G401 (cell line): ENCODE results near the gene SLC9A3. TPM values are rescaled to one million over a fixed set of nuclear protein-coding genes. Genes with fewer than 3 reads are reported as not detected.

ENCODE experiments used
- DNase-seq: peaks from one replicate; pipeline ENCODE4 v3.0.0-alpha.2; 2015; ENCODE audit warnings: low spot score
- in situ Hi-C: cut with HindIII; loops from 2 replicates; pipeline ENCODE4 v1.10.0; 2016; ENCODE audit warnings: low sequenced_read_pairs, mixed read lengths
- total RNA-seq: library from RNA; depleted of rRNA; stranded (reverse); fragments of >200 nt; shearing (Covaris generic); gene quantifications from 2 replicates; pipeline ENCODE4 v1.2.3, GENCODE V29; 2014

Gene SLC9A3
- total RNA-seq, 1 experiment from 2014 or later: 5.1 TPM

DNA sequence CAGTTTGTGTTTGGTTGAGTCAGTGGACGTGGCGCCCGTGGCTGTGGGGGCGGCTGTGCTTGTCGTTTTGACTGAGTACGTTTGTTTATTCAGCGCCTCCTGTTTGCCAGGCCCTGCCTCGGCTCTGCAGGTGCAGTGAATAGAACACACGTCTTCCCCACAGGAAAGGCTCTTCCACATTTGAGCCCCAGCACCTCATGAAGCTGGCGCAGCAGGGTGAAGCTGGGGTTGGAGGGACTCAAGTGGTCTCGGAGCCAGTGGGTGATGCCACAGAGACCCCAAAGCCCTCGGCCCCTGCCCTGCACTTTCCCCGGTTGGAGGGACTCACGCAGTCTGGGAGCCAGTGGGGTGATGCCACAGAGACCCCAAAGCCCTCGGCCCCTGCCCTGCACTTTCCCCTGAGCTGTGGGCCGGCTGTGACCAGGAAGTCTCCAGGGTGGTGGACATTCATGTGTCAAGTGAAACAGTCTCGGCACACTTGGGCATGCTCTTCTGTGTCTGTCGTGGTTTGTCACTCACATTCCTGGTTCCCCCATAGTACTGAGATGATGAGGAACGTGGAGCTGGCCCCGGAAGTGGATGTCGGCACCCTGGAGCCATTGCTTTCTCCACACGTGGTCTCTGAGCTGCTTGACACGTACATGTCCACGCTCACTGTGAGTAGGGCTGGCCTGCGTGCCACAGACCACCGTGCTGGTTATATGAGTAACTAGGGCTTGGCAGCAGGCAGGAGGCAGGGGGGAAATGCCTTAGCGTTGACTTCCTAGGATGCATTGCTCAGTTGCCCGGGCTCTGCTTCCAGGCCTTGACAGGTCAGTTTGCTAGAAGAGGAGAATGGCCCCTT, 67.7 kb downstream of the SLC9A3 start:
- in situ Hi-C loops: no loop called here
- DNase-seq: no peak

DNA sequence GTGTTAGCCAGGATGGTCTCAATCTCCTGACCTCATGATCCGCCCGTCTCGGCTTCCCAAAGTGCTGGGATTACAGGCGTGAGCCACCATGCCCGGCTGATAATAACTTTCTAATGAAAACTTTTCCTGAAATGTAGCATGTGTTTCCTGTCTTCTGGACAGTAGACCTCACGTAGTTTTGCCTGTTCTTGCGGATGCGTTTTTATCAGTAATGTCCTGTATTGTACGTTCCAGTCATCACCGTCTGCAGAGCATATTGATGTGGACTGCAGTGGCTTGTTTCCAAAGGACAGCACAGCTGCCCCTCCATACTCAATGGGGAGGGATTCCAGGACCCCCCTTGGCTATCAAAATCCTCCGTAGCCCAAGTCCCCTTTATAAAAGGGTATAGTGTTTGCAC, 68.4 kb downstream of the SLC9A3 start:
- DNase-seq: no peak

DNA sequence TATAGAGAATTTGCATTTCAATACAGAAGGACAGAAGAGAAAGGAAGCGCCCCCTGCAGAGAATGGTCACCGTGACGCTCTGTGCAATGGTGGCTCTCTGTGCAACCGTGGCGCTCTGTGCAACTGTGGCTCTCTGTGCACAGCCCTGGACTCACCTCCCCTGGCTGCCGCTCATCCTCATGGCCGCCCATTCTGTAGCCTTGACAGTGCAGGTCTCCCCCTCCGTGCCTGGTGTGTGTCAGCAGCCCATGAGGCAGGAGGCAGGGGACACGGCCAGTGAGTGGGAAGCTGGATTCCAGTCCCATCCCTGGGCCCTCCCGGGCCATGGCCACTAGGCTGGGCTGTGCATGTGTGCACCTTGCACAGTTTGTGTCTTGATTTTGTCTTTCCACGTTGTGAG, 69.3 kb downstream of the SLC9A3 start:
- no peak for DNase-seq
- in situ Hi-C loops: no loop called here

More for the DNA sequence above, 68.4 kb downstream of the SLC9A3 start:
- in situ Hi-C loops: no loop called here

DNA sequence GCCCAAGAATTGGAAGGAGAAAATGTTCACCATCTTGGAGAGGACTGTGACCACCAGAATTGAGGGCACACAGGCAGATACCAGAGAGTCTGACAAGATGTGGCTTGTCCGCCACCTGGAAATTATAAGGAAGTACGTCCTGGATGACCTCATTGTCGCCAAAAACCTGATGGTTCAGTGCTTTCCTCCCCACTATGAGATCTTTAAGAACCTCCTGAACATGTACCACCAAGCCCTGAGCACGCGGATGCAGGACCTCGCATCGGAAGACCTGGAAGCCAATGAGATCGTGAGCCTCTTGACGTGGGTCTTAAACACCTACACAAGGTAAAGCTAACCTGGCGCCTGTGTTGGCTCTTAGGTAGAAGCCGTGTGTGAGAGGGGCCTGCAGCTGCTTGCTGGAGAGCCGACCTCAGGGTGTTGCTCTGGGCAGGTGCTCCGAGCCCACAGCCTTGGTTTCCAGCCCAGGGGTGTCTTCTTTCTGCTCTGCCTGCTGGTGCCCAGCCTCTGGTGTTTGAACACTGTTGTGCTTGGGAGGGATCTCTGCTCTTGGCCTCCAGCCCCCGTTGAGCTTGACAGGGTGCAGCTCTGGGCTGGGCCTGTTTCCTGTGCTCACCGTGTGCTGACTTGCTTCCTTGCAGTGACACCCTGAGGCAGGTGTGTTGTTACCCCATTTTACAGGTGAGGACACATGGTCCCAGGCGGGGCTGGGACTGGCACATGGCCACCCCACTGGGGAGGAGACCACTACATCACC, 70.3 kb downstream of the SLC9A3 start:
- in situ Hi-C loops: no loop called here
- DNase-seq: no peak

DNA sequence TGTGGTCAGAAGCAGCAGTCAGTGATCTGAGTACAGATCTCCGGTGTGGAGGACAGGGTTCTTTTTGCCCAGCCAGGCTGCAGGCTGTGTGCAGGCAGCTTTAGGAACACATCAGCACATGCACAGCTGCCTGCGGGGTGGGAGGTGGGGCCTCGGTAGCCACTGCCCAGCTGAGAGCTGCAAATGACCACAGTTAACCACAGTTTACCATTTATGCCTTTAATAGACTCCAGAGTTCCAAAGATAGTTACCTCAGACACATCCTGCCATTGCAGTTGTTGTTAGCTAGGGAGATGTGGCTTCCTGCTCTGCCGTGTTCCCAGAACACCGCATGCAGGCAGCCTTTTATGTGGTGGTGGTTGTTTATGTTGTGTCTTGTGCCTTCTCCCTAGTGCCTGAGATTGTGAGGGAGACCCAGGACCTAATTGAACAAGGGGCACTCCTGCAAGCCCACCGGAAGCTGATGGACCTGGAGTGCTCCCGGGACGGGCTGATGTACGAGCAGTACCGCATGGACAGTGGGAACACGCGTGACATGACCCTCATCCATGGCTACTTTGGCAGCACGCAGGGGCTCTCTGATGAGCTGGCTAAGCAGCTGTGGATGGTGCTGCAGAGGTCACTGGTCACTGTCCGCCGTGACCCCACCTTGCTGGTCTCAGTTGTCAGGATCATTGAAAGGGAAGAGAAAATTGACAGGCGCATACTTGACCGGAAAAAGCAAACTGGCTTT, 71.1 kb downstream of the SLC9A3 start:
- in situ Hi-C loops: no loop called here

DNA sequence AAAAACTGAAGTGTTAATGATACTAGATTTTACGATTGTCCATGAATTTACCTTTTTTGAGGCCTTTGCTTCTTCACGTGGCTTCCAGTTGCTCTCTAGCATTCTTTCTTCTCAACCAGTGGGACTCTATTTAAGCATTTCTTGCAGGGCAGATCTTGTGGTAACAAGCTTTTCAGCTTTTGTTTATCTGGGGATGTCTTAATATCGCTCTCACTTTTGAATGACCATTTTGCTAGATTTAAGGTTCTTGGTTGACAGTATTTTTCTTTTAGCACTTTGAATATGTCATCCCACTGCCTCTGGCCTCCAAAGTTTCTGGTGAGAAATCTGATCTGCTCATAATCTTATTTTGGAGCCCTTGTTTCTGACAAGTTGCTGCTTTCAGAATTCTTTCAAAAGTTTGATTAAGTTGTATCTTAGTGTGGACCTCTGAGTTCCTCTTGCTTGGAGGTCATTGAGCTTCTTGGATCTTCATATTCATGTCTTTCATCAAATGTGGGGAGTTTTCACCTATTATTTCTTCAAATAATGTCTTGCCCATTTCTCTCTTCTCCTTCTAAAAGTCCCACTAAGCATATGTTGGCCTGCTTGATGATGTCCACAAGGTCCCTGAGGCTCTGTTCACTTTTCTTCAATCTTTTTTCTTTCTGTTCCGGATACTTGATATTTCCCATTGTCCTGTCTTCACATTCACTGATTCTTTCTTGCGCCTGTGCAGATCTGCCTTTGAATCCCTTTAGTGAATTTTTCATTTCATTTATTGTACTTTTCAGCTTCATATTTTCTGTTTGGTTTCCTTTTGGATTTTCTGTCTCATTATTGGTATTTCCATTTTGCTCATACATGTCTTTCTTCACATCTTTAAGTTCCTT, 72.4 kb downstream of the SLC9A3 start:
- DNase-seq: no peak
- in situ Hi-C loops: no loop called here

More for the DNA sequence above, 71.1 kb downstream of the SLC9A3 start:
- DNase-seq: no peak

DNA sequence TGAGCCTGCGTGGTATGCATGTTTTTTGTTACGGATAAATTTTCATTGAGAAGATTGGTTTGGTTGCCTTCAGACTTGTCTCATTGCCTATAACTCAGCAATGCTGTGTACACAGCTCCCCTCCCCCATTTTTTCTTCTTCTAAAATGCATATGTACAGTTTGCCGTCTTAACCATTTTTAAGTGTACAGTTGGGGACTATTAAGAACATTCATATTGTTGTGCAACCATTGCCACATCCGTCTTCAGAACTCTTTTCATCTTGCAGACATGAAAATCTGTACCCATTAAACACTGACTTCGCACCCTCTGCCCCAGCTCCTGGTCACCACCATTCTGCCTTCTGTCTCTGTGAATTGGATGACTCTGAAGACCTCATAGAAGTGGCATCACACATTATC, 75.1 kb downstream of the SLC9A3 start:
- DNase-seq: no peak
- in situ Hi-C loops: no loop called here

DNA sequence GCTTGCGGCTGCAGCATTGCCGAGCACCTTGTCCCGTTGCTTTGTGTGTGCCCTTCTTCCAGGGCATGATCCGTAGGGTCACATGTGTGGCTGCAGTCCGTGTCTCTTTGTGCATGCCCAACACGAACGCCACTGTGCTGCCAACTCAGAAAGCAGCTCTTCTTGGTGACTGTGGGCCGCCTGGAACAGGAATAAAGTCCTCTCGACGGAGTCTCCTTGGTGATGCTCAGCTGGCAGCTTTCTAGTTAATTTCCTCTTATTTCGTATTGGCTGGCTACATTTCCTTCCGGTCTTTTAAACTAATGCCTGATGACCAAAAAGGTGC, 75.5 kb downstream of the SLC9A3 start:
- DNase-seq: peak; percentile 8
- in situ Hi-C loops: no loop called here

DNA sequence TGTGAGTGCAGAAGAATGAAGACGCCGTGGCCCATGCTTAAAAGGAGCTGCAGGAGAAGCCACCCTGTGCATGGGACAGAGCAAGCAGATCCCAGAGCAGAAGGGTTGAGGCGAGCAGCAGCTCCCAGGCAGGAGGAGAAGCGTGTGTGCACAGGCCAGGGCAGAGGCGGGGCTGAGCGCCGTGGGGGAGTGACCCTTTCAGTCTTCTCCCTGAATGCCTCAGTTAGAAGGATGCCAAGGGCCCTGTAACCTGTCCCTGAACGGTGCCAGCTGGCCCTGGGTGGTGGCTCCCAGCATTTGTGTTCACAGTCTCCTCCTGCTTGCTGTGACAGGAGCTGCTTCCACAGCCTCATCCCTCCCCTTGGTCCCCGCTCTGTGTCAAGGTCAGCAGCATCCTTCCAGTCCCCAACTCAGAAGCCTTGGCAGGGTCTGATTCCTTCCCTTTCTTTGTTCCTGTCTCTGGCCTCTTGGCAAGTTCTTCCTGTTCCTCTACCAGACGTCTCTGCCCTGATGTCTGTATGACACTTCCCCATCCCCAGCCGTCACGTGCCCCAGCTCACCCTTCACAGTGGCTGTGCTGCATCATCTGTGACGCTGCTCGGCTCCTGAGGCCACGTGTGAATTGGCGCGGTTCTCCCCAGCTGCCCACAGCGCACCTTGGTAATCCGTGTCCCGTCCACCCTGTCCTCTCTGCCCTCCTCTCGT, 76.0 kb downstream of the SLC9A3 start:
- in situ Hi-C loops: no loop called here
- DNase-seq: peak; percentile 6

DNA sequence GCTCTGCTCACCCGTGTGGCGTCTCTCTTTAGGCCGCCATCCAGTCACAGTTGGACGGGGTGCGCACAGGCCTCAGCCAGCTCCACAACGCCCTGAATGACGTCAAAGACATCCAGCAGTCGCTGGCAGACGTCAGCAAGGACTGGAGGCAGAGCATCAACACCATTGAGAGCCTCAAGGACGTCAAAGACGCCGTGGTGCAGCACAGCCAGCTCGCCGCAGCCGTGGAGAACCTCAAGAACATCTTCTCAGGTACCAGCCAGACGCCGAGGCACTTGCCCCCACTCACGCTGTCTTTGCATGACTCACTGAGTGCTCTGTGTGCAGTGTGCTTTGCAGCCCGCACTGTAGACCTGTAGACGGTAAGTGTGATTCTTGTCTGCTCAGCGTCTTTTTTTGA, 76.7 kb downstream of the SLC9A3 start:
- in situ Hi-C loops: no loop called here
- no peak for DNase-seq

DNA sequence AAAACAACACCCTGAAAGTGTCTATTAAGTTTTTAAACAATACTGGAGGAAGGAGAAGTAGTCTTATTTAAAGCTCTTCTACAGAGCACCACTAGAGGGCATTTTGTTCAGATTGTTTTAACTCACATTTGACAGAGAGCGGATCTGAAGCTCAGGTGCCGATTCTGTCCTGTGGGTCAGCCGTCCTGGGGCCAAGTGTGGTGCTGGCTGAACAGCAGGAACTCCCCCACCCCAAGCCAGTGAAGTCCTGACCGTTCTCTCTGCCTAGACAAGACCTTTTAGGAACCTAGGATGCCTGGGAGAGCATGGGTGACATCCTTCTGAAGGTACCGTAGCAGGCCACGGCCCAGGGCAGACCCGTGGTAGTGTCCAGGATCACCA, 77.4 kb downstream of the SLC9A3 start:
- DNase-seq: peak; percentile 52
- in situ Hi-C loops: no loop called here

DNA sequence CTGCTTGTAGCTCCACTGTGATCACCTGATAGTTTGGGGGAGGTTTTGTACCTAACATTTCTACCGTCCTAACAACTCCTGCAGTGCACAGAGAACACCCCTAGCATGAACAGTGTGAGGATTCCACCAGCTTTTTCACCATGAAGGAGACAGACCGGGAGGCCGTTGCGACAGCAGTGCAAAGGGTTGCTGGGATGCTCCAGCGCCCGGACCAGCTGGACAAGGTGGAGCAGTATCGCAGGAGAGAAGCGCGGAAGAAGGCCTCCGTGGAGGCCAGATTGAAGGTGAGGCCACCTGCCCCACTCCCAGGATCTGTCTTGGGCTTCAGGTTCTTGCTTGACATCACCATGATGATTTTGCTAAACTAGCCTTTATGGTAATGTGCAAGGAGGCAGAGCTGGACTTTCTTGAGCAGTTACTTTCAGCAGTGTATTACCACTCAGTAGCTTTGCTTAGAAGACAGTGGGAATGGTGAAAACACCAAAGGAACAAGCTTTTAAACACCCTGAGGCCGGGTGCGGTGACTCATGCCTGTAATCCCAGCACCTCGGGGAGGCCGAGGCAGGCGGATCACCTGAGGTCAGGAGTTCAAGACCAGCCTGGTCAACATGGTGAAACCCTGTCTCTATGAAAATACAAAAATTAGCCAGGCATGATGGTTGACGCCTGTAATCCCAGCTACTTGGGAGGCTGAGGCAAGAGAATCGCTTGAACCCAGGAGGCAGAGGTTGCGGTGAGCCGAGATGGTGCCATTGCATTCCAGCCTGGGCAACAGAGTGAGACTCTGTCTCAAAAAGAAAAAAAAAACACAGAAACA, 78.0 kb downstream of the SLC9A3 start:
- DNase-seq: no peak
- in situ Hi-C loops: no loop called here

DNA sequence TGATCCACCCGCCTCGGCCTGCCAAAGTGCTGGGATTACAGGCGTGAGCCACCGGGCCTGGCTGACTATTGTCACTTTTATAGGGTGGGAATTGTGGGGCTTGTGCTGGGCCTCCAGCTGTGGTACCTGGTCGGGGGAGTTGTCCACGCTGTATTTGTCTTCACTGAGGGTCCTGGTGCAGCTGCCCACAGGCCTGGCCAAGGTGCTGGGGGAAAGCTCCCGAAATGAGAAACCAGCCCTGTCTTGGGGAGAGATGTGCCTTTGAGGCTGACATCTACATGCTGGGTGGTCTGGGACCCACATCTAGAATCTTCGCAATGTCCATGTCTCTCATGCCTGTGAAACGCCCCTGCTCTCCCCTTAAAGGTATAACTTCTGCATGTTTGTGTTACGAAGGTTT, 78.7 kb downstream of the SLC9A3 start:
- DNase-seq: no peak
- in situ Hi-C loops: no loop called here

DNA sequence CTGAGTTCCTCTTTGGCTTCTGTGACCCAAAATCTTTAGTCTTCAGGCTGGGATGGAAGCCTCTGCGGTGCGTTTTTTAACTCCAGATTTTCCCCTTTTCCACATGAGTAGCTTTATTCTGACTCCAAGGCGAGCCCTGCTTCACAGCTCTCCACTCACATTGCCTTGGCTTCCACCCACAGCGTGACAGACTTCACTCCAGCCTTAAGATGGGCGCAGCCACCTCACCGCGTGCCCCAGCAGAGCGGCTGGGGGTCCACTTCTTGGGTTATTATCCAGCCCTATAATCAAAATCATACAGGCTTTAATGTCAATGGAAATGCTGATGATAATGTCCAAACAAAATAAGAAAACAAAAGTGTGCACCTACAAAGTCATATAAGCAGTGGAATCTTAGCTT, 80.0 kb downstream of the SLC9A3 start:
- in situ Hi-C loops: no loop called here
- no peak for DNase-seq

DNA sequence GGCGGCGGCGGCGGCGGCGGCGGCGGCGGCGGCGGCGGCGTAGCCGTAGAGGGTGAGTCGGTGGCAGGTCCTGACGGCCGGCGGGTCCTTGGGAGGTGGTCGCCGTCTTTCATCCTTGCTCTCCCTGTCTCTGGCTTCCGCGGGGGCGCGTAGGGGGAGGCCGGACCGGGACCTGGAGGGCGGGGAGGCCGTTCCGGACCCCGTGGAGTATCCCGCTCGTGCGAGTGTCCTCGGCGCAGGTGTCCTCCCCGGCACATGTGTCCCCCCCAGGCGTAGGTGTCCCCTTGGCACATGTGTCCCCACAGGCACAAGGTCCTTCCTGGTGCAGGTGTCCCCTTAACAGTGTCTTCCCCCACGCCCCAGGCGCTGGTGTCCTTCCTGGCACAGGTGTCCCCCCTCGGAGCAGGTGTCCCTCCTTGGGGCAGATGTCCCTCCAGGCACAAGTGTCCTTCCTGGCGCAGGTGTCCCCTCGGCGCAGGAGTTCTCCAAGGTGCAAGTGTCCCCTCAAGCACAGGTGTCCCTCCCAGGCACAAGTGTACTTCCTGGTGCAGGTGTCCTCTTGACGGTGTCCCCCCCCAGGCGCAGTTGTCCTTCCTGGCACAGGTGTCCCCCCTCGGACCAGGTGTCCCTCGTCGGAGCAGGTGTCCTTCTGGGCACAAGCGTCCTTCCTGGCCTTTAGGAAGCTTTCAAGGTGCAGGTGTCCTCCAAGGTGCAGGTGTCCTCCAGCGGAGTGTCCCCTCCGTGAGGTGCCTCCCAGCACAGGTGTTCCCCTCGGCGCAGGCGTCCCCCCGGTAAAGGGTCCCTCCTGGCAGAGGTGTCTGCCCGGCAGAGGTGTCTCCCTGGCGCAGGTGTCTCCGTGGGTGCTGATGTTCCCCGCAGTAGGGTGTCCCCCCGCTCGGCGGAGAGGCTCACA, 80.8 kb downstream of the SLC9A3 start:
- DNase-seq: peak; percentile 22
- in situ Hi-C loops: no loop called here

DNA sequence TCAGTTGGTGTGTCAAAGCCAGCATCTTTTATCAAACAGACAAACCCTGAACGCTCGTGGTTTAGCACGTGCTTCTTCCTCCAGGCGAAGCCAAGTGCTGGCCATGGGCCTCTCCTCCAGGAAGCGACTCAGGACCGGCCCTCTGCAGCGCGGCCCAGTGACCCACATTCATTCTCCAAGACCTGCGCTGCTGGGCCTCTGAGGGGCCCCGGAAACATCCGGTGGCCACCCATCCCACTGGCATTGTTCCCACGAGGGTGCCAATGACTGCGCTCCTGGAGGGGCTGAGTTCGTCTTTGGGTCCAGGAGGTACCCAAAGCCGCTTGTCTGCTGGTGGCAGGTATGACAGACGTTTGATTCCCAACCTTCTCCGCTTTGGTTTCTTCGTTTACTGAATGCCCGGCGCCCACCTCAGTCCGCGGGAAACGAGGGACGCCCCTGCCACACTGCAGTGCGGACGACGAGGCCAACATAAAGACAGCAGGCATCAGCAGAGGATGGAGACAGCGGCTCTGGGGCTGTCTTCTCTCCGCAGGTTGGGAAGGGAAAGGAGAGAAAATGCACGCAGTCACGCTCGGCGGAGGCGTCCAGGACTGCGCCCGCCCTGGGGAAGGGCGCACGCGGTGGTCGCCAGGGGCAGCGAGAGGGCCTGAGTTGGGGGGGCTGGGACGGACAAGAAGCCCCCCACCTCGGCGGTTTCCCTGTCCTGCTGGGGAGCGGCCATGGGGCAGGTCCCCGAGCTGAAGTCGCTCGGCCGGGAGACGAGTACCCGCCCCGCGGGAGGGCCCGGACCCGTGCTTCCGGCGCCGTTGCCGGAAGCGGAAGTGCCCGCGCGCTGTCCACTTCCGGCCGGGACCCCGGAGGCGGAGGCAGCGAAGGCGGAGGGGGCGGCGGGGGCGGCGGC, 81.7 kb downstream of the SLC9A3 start, which contains the start of gene EXOC3:
Gene EXOC3 (plus strand): TSS at position 842 of the 904 bp plus-strand sequence. CDS start 3,030 bp downstream, outside the sequence.
- in situ Hi-C loops: no loop called here

More for the DNA sequence above, 81.7 kb downstream of the SLC9A3 start, which contains the start of gene EXOC3:
- peak; percentile 65 for DNase-seq
